LNCaP clone FGC (cell line): Measurements from ENCODE around the gene RBL2.
"Not testable (repeated sequence)": the region's sequence is repeated elsewhere in the genome, so short reads cannot be mapped to it uniquely, and the experiment has no call there.

ENCODE experiments used
- DNase-seq: peaks from one replicate; pipeline ENCODE4 v3.0.0-alpha.2; 2011; ENCODE audit warnings: low read depth
- H3K4me3 ChIP-seq: 2 replicates; pipeline ENCODE4 v1.5.1; 2011; ENCODE audit warnings: mild to moderate bottlenecking, low read depth, low read length, control low read depth
- TF ChIP-seq, protein P1 (sequence below): IDR thresholded peaks from 2 replicates; pipeline ENCODE4 v1.5.1; 2012; ENCODE audit warnings: mild to moderate bottlenecking; ENCODE audit not compliant: control insufficient read depth, insufficient read depth; ENCODE audit errors: extremely low read depth

The RBL2 gene

DNA sequence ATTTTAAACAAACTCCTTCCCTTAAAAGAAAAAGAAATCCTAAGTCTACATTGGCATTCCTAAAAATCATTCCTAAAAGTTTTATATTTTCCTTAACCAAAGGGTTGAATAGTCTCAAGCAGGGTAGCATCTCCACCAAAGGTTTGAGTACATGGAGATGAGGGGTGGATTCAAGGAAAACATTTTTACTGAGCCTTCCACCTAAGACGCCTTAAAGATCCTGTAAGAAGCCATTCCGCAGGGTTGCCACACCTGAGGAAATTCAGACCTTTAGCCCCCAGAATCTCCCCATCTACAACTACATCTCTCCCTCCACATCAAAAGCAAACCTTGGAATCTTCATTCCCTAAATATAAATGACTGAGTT, 76.4 kb downstream of the RBL2 start:
- TF ChIP-seq, protein P1, sequence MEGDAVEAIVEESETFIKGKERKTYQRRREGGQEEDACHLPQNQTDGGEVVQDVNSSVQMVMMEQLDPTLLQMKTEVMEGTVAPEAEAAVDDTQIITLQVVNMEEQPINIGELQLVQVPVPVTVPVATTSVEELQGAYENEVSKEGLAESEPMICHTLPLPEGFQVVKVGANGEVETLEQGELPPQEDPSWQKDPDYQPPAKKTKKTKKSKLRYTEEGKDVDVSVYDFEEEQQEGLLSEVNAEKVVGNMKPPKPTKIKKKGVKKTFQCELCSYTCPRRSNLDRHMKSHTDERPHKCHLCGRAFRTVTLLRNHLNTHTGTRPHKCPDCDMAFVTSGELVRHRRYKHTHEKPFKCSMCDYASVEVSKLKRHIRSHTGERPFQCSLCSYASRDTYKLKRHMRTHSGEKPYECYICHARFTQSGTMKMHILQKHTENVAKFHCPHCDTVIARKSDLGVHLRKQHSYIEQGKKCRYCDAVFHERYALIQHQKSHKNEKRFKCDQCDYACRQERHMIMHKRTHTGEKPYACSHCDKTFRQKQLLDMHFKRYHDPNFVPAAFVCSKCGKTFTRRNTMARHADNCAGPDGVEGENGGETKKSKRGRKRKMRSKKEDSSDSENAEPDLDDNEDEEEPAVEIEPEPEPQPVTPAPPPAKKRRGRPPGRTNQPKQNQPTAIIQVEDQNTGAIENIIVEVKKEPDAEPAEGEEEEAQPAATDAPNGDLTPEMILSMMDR: no peak

DNA sequence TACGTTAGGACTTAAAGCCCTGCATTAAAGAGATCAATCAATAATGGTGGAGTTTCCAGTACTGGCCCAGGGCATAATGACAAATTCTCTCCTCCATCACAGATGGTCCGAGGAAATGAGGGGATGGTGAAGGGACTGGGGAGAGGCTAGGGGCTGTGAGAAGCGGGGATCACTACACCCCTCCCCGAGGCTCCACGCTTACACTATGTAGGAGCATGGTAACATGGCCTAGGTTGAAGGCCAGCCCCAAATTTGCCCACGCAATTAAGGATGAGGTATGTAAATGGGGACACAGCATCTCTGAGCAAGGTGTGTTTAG, 76.8 kb downstream of the RBL2 start:
- no peak overlapping the region for H3K4me3 ChIP-seq
- DNase-seq: no peak
- TF ChIP-seq, protein P1: no peak

More for the DNA sequence above, 76.4 kb downstream of the RBL2 start:
- H3K4me3 ChIP-seq: no peak overlapping the region
- DNase-seq: no peak

DNA sequence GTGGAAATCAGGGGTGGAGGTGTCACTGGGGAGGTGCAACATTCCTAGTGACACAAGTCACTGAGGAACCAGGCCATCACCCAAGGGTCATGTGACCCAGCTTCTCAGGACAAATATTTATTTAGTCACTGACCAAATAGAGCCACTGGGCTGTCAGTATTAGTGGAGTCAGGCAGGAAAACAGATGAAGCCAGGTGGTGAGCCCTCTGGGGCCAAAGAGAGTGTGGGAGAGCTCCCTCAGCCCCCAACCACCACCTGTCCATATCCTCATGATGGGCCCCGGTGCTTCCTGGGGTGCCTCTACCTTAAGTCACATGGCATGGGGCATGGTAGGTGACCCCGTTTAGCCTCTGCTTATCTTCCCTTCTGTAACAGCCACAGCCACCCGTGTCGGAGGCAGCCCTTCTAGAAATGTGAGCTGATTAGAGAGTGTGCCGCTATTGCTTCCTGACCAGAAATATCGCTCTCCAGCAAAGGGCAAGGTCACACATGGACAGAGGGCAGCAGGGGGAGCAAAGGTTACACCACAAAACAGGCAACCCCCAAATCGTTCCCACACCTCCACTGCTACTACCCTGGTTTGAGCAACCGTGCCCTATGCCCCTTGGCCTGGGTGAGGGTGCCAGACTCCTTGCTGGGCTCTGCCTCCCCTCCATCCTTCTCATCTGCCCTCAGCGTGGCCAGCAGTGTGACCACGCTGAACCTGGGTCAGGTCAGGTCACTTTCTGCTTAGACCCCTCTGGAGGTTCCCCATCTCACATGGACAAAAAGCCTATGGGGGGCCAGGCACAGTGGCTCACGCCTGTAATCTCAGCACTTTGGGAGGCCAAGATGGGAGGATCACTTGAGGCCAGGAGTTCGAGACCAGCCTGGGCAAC, 77.4 kb downstream of the RBL2 start:
- peak; percentile 77 for DNase-seq
- TF ChIP-seq, protein P1: no peak
- H3K4me3 ChIP-seq: no peak overlapping the region; the same call in 1 of the 2 replicates

DNA sequence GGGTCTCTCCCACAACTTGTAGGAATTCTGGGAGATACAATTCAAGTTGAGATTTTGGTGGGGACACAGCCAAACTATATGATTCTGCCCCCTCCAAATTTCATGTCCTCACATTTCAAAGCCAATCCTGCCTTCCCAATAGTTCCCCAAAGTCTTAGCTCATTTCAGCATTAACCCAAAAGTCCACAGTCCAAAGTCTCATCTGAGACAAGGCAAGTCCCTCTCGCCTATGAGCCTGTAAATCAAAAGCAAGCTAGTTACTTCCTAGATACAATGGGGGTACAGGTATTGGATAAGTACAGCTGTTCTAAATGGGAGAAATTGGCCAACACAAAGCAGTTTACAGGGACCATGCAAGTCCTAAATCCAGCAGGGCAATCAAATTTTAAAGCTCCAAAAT, 78.5 kb downstream of the RBL2 start:
- not testable (repeated sequence) for H3K4me3 ChIP-seq, DNase-seq

DNA sequence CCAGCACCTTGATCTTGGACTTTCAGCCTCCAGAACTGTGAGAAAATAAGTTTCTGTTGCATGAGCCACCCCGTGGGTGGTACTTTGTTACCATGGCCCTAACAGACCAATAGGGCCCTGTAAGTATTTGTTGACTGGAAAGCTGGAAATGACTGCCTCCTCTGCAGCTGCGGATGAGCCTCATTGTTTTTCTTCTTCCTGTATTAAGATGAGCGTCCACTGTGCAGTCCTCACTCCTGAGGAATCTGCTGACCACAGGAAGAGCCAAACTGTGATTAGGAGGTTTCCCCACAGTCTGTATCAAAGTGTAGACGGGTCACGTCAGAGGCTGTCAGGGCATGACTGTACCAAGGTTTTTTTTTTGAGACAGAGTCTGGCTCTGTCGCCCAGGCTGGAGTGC, 81.0 kb downstream of the RBL2 start:
- H3K4me3 ChIP-seq: no peak overlapping the region
- DNase-seq: no peak
- TF ChIP-seq, protein P1: no peak

DNA sequence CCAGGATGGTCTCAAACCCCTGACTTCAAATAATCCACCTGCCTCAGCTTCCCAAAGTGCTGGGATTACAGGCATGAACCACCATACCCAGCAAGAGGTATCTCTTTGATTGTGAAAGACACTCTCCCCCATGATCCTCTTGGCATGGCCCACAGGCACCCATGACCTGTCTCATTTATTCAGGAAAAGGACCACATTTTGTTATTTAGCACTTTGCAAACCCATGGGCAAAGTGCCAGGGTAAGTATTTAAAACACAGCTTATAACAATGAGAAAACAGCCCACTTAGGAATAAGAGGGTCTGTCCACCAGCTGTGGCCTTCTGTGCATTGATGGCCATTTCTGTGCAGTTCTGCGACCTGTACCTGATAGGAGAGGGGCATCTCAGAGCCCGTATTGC, 81.5 kb downstream of the RBL2 start:
- no peak for DNase-seq
- H3K4me3 ChIP-seq: no peak overlapping the region
- TF ChIP-seq, protein P1: no peak

DNA sequence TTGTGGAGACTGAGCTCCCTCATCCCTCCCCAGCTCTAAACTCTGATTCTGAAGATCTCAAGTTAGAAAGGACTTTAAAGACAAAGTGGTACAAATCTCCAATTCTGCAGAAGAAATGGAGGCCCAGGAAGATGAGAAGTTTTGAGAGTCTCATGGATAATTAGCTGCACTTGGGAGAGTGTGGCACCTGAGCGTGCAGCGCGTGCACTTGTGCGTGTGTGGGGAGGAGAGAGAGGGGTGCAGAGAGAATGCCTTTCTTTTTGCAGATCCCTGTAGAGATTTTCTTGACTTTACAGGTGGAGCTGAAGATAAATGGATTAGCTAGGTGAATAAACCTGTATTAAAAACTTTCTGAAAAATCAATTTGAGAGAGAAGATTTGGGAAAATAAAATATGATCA, 83.6 kb downstream of the RBL2 start:
- no peak for DNase-seq
- H3K4me3 ChIP-seq: no peak overlapping the region
- TF ChIP-seq, protein P1: no peak
